HS-5 (cell line): Measurements from ENCODE around the gene DCTPP1.
"Not testable (repeated sequence)": the region's sequence is repeated elsewhere in the genome, so short reads cannot be mapped to it uniquely, and the experiment has no call there.

Experiments
- DNase-seq: peaks from one replicate; pipeline ENCODE4 v3.0.0-alpha.2; 2012; ENCODE audit warnings: low read depth

The DCTPP1 gene

GRCh38 chr16:30413112-30413806 is 16.6 kb downstream of the DCTPP1 start:
- no peak for DNase-seq

DNA sequence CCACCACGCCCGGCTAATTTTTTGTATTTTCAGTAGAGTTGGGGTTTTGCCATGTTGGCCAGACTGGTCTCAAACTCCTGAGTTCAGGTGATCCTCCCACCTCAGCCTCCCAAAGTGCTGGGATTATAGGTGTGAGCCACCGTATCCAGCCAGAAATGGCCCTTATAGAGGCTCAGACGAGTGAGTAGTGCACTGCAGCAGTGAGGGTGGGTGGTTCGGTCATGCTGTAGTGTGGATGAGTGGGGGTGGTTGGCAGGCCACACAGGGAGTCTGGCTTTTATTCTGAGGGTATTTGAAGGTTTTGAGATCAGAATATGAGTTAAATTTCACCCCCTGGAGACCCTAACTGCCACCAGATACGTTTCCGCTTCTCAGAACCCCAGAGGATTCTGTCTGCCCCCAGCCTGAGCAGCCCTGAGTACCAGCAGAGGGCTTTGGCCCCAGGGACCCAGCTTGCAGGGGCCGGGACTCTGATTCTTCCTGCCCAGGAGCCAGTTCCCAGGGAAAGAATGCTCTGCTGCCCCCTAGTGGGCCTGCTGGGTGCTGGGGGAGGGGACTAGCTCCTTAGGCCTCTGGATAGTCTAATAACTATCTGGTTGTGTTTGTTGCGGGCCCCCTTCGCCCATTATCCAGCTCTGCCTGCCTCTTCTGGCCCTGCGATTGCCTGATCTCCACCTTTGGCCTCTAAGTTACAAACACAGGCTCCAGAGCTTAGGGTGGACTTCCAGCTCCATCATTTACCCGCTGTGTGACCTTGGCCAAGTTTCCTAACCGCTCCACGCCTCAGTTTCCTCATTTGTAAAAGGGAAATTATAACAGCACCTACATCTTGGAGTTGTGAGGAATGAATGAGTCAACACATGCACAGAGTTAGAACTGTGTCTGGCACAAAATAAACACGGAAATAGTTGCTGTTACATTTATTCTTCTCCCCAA is 20.4 kb downstream of the DCTPP1 start:
- DNase-seq: no peak

GRCh38 chr16:30407804-30408534 is 21.9 kb downstream of the DCTPP1 start:
- DNase-seq: no peak

GRCh38 chr16:30407102-30407803 is 22.6 kb downstream of the DCTPP1 start, which contains the start of gene ZNF771:
Gene ZNF771, plus strand, starts transcription at chr16:30407606. Its CDS starts 448 bp downstream, at chr16:30408054.
- peak; percentile 60 for DNase-seq

- no peak for DNase-seq
These were observed 23.1 kb downstream of the DCTPP1 start for GRCh38 chr16:30406795-30407101.

- DNase-seq: no peak
These were observed 27.9 kb downstream of the DCTPP1 start for GRCh38 chr16:30401768-30402425.

DNA sequence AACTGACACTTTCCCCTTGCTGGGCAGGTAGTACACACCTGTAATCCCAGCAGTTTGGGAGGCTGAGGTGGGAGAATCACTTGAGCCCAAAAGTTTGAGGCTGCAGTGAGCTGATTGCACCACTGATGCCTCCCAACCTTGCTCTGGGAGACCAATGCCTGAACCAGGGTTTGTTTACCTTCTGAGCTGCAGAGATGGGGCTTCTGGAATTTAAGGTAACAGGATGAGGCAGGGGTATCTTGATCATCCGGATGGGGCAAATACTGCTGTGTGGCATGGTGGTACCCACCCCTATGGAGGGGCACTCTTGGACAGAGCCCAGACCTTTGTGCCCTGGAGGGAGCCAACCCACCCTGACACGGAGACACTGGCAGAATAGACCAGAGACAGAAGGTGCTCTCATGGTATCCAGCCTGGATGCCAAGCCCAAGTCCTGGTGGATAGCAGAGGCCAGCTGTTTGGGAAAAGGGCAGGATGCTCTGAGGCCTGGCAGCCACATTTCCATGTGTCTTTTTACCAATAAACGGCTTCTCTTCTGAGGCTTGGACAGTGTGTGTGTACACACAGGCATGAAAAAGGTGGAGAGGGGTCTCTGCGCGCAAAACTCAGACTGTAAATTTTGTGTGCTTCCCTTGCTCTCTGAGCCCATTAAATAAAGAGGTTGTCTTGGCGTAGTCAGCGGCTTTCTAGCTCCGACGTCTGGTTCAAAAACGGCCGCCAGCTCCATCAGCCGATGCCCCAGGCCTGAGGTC is 30.2 kb downstream of the DCTPP1 start:
- no peak for DNase-seq

GRCh38 chr16:30398661-30399434 is 31.0 kb downstream of the DCTPP1 start:
- DNase-seq: no peak

- DNase-seq: no peak
These were observed 31.8 kb downstream of the DCTPP1 start for GRCh38 chr16:30397776-30398660.

GRCh38 chr16:30397056-30397455 is 32.8 kb downstream of the DCTPP1 start:
- no peak for DNase-seq

DNA sequence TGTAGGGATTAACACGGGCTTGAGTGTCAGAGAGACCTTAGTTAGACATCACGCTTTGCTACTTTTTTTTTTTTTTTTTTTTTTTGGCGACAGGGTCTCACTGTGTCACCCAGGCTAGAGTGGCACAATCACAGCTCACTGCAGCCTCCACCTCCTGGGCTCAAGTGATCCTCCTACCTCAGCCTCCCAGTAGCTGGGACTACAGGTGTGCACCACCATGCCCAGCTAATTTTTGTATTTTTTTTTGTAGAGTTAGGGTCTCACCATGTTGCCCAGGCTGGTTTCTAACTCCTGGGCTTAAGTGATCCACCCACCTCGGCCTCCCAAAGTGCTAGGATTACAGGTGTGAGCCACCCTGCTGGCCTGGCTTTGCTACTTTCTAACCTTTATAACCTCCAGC is 33.2 kb downstream of the DCTPP1 start:
- DNase-seq: not testable (repeated sequence)

GRCh38 chr16:30395992-30396585 is 33.7 kb downstream of the DCTPP1 start:
- DNase-seq: no peak

- DNase-seq: no peak
These were observed 34.5 kb downstream of the DCTPP1 start, which contains the start of gene ZNF48 for GRCh38 chr16:30395155-30395991. Gene ZNF48, plus strand, starts transcription at chr16:30395420. Its CDS starts 375 bp downstream, at chr16:30395795.

DNA sequence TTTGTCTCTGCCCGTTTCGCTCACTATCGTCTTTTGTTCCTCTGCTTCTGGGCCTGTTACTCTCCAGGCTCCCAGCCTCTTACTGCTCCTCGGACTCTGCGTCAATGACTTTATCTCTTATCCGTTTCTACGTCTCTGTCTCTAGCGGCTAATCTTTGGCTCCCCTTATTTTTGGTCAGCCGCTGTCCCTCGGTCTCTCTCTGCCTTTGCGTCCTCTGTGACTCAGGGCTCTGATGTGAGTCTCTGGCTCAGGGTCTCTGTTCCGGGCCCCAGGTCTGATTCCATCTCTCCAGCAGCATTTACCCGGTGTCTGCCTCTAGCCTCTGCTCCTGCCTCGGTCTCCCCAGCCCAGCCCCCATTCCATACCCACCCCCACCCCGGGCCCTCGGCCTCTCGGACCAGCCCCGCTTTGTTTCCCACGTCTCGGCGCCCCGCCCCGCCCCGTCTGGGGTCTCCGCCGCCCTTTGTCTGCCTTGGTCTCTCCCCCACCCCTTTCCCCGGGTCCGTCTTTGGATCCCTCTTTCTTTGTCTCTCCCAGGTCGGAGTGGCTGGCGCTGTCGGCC is 35.2 kb downstream of the DCTPP1 start:
- DNase-seq: no peak

DNA sequence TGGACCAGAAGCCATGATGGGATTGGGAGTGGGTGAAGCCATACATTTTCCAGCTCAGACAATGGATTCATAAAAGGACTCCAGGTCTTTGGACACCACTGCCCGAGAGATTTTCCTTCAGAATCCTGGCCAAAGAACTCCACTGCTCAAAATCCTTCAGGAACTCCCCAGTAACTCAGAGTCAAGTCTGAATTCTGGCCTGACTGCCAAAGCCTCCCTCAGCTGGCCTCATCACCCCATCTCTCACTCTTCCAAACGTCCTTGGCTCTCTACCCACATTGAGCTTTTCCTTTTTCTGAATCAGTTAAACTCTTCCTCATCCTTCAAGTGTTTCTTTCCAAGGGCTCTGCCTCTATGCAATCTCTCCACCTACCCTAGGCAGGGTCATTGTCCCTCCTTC is 46.3 kb downstream of the DCTPP1 start:
- no peak for DNase-seq

DNA sequence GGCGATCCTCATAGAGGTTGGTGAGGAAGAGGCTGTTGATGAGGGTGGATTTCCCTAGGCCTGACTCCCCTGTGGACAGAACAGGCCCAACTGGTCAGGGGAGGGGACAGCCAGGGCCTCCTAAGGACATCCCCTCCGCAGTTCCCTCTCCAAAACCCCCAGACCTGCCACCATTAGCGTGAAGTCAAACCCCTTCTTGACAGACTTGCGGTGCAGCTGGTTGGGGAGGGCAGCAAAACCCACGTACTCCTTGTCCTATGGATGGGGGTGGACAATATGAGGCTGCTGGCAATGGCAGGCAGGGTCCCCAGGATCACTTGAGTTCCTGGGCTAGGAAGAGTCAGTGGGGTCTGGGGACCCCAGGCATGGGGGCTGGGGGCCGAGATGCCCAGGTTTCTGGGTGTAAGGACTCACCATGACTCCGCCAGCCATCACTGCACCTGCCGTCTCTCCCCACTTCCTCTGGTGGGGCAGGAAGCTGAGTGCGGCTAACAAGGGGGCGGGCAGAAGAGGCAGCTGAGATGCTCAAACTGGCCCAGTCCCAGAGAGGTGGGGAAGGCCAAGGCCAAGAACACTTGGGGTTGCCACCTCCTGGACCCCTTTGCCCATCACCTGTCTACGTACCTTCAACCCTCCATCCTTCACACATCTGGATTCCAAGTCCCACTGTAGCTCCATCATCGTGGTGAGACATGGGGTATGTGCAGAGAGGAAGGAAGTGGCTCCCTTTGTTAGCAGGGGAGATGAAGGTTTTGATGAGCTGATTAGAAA is 47.5 kb downstream of the DCTPP1 start, which contains the start of gene SEPTIN1:
SEPTIN1 (minus strand) TSS at position 451 of the 771 bp plus-strand sequence; CDS start at position 432, 19 bp downstream.
- no peak for DNase-seq
